ENCODE results near the gene ETS1.

GRCh38 chr11:128511712-128512111 is 75.6 kb downstream of the ETS1 start:
- no peak for TF ChIP-seq CTCF (conservative IDR thresholded peaks at IDR 0.05 in 1 of 2, IDR thresholded peaks at IDR 0.05 in 1 of 2; ENCODE audit: extremely low read depth in 1 of 2, insufficient read depth in 1 of 2, low read depth in 1 of 2, low read length in 2 of 2)
- TF ChIP-seq EZH2 (IDR thresholded peaks at IDR 0.05; ENCODE audit: borderline replicate concordance, low read length) = no peak

Data from mammary epithelial cell (primary cell).